ENCODE measurements around the gene EGLN3. TPM values are rescaled to one million over a fixed set of nuclear protein-coding genes. Genes with fewer than 3 reads are reported as not detected.

Gene EGLN3
- total and polyA plus RNA-seq, 8 donors, result 13.9 to 71.2 (median 26.6) TPM

DNA sequence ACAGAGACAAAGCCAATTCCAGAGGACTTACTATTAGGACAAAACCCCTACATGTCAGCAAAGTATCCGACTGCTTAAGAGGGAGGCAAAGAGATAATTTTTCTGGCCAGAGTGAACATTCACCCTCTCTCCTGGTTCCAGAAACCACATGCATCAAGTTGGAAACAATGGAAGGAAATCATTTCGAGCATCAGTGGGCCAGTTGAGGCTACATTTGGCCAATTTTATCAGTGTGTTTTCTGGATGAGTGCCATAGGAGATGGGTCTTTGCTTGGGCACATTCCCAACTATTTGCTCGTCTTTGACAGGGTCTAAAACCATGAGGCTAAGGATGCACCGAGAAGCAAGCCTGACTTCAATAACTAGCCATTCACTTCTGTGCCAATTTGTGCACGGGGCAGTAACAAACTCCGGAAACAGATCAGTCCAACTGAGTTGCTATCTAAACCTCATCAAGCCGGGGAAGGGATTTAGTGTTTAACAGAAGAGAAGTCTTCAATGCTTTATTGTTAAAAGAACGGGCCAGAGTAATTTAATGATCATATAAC lies 17.4 kb downstream of the EGLN3 start:
- H3K4me3 ChIP-seq, result no peak overlapping the region
- H3K27ac ChIP-seq, result no peak overlapping the region
- TF ChIP-seq, protein P1, sequence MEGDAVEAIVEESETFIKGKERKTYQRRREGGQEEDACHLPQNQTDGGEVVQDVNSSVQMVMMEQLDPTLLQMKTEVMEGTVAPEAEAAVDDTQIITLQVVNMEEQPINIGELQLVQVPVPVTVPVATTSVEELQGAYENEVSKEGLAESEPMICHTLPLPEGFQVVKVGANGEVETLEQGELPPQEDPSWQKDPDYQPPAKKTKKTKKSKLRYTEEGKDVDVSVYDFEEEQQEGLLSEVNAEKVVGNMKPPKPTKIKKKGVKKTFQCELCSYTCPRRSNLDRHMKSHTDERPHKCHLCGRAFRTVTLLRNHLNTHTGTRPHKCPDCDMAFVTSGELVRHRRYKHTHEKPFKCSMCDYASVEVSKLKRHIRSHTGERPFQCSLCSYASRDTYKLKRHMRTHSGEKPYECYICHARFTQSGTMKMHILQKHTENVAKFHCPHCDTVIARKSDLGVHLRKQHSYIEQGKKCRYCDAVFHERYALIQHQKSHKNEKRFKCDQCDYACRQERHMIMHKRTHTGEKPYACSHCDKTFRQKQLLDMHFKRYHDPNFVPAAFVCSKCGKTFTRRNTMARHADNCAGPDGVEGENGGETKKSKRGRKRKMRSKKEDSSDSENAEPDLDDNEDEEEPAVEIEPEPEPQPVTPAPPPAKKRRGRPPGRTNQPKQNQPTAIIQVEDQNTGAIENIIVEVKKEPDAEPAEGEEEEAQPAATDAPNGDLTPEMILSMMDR (IDR thresholded peaks at IDR 0.05), result no peak
- TF ChIP-seq EP300 (IDR thresholded peaks at IDR 0.05) (no peak), POLR2AphosphoS5 (IDR thresholded peaks at IDR 0.05) (no peak), POLR2A (IDR thresholded peaks at IDR 0.05) (no peak)
- peaks cover 0 to 18% (median 12%) of the 10 kb centered on the region in 4 donors for H3K36me3 ChIP-seq
- no peaks in the 10 kb centered on the region for H3K27me3 ChIP-seq
- H3K4me1 ChIP-seq, result peaks cover 8 to 51% (median 27%) of the 10 kb centered on the region in 4 donors
- 55 to 71% (median 64%) methylated on average over 8 of the region's 8 CpGs for WGBS, 5 donors
- peak in 1 of 2 donors; percentile 34 for DNase-seq
- intact Hi-C loops (cut with DNase I; ENCODE audit: low total_unique reads), result no loop called here
- no peaks in the 10 kb centered on the region for H3K9me3 ChIP-seq

DNA sequence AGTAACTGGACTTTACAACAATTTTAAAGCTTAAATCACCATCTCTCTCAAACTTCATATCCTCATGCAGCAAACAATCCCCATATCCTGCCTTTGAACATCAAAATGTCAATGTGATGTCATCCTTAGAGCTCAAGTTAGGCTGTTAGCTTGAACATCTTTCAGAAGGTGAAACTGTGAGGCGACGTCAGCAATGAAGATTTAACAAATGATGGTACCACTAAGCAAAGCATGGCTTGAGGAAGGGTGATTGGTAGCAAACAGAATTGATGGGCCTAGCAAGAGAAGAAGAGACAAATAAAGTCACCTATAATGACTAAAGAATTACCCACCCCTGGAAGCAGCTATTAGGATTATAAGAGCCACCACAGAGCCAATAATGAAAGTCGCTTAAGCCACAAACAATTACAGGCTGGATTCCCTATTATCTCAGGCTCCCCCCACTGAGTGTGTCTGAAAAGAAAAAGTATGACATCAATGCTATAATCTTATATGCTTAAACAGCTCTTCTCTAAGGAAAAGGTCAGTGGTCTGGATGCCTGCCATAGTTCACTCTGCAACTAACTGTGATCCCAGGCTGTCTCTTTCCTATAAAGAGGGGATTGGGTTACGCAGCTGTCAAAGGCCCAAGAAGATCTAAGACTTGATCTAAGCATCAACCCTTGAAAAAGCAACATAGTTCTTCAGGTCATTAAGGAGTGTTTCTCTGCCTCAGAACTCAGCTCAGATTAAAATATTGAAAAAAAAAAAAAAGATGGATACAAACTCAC lies 18.1 kb downstream of the EGLN3 start:
- H3K36me3 ChIP-seq, result peaks cover 0 to 25% (median 19%) of the 10 kb centered on the region in 4 donors
- intact Hi-C loops (cut with DNase I; ENCODE audit: low total_unique reads), result no loop called here
- H3K4me3 ChIP-seq, result no peak overlapping the region
- no peak overlapping the region for H3K27ac ChIP-seq
- H3K4me1 ChIP-seq, result peaks cover 2 to 44% (median 21%) of the 10 kb centered on the region in 4 donors
- no peak for TF ChIP-seq POLR2A (IDR thresholded peaks at IDR 0.05)
- TF ChIP-seq, protein P1 (IDR thresholded peaks at IDR 0.05), result no peak
- TF ChIP-seq EP300 (IDR thresholded peaks at IDR 0.05), result no peak
- no peak for TF ChIP-seq POLR2AphosphoS5 (IDR thresholded peaks at IDR 0.05)
- no peaks in the 10 kb centered on the region for H3K9me3 ChIP-seq
- WGBS, 5 donors, result 86 to 92% (median 90%) methylated on average over 4 of the region's 4 CpGs
- peak in 1 of 2 donors; percentile 76 for DNase-seq
- H3K27me3 ChIP-seq, result no peaks in the 10 kb centered on the region

DNA sequence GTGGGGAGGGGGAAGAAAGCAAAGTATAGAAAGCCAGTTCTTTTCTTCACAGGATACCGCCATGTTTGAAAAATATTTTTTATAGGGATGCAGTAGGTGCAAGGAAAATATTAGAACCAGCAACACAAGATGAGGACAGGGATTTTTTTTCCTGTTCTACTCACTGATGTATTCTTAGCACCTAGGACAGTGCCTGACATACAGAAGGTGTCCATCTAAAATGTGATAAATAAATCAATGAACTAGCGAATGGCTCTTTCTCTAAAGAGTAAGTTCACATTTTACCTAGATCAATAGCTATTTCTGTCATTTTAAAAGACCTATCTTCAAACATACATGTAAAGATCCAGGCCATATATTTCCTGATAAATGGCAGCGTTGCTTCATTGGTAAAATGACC lies 18.8 kb downstream of the EGLN3 start:
- Histone ChIP-seq H3K4me1 (peaks cover 0 to 36% (median 18%) of the 10 kb centered on the region in 4 donors), H3K4me3 (no peak overlapping the region), H3K9me3 (no peaks in the 10 kb centered on the region), H3K27me3 (no peaks in the 10 kb centered on the region), H3K36me3 (peaks cover 0 to 32% (median 26%) of the 10 kb centered on the region in 4 donors), H3K27ac (no peak overlapping the region)
- TF ChIP-seq POLR2A (IDR thresholded peaks at IDR 0.05) (no peak), POLR2AphosphoS5 (IDR thresholded peaks at IDR 0.05) (no peak), EP300 (IDR thresholded peaks at IDR 0.05) (no peak)
- TF ChIP-seq, protein P1 (IDR thresholded peaks at IDR 0.05), result no peak
- no peak for DNase-seq
- WGBS, 5 donors, result 93 to 96% (median 95%) methylated on average over 3 of the region's 3 CpGs
- intact Hi-C loops (cut with DNase I; ENCODE audit: low total_unique reads), result no loop called here

DNA sequence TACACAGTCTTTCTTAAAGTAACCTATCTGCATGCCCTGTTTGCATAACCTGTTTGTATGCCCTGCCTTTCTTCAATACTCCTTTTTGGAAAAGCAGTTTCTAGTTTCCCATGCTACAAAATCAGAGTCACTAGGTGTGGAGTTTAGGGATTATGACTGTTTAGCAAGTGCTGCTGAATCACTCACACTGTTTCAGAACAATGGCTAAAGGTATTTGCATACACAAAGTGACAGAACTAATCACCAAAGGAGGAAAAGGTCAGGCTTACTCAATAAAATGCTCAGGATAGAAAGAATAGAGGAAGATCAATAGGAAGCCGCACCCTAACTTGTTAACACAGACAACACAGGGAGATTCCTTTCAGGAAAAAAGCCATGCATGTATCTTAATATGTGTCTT lies 19.4 kb downstream of the EGLN3 start:
- peaks cover 0 to 31% (median 18%) of the 10 kb centered on the region in 4 donors for H3K4me1 ChIP-seq
- intact Hi-C loops (cut with DNase I; ENCODE audit: low total_unique reads), result no loop called here
- H3K36me3 ChIP-seq, result peaks cover 0 to 33% (median 28%) of the 10 kb centered on the region in 4 donors
- H3K9me3 ChIP-seq, result no peaks in the 10 kb centered on the region
- H3K27me3 ChIP-seq, result no peaks in the 10 kb centered on the region
- DNase-seq, result peak in 1 of 2 donors; percentile 34
- 62 to 84% (median 72%) methylated on average over 1 of the region's 1 CpG for WGBS, 5 donors
- TF ChIP-seq POLR2A (IDR thresholded peaks at IDR 0.05) (no peak), EP300 (IDR thresholded peaks at IDR 0.05) (no peak), POLR2AphosphoS5 (IDR thresholded peaks at IDR 0.05) (peak in 1 of 3 donors; percentile 49)
- H3K4me3 ChIP-seq, result no peak overlapping the region
- peak overlapping the region in 2 of 5 donors; percentile 2 for H3K27ac ChIP-seq
